Breast epithelium (tissue), 3 donors: ENCODE results near the gene RAB8A.

Source experiments
- CTCF ChIP-seq, 3 donors: fragments of 450-650 bp; IDR thresholded peaks; one replicate each; pipeline ENCODE4 v1.5.1; 2016 to 2017; ENCODE audit warnings: antibody characterized with exemption in 3 of 3, mild to moderate bottlenecking in 3 of 3, moderate library complexity in 3 of 3
- POLR2A ChIP-seq: fragments of 450-650 bp; IDR thresholded peaks from one replicate; pipeline ENCODE4 v1.6.1; 2016; ENCODE audit warnings: antibody characterized with exemption, mild to moderate bottlenecking, moderate library complexity

GRCh38 chr19:16066611-16067104 is 45.0 kb upstream of the RAB8A start:
- TF ChIP-seq CTCF (IDR thresholded peaks at IDR 0.05) (peak in 2 of 3 donors; percentile 22 to 38), POLR2A (no peak)
